Middle frontal gyrus (tissue), 1 donor: ENCODE data around the gene FUT9.
A peak's percentile ranks its signal among the peaks of the same experiment; 100 is the strongest.

Experiments
- DNase-seq: peaks from one replicate; pipeline ENCODE4 v3.0.0-alpha.2; 2015; ENCODE audit warnings: low spot score; ENCODE audit errors: extremely low spot score

FUT9 gene

DNA sequence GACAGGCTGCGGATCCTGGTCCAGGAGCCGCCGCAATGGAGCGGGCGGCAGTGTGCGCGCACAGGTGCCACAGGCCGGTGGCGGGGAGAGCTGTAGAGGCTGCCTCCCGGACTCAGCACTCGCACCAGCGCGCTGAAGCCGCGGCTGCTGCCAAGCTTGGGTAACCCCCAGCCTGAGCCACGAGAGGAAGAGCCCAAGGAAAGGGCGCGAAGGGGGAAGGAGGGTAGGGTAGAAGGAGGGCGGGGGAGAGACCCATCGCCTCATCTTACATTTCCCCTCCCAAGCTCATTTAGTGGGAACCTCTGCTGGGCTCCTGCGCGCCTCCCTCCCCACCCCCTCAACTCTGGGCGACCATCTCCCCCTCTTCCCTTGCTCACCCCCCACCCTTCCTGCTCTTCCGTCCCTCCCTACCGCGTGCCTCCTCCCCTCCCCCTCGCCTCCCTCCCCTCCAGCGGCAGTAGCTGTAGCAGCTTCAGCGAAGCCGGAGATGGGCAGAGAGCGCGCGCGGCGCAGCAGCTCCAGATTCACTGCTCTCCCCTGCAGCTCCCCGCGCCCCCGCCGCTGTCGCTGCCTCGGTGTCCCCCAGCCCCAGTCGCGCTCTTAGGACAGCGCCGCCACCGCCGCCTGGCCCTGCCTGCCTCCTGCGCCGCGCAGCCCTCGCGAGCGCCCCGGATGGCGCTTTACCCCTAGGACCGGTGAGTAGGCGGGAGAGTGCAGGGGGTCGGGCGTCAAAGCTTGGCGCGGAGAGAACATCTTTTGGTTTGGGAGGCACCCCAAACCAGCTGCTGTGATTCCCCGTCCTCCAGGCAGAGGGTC is at the start of gene FUT9:
Gene FUT9, plus strand, starts transcription at position 457 of the 816 bp plus-strand sequence. CDS start 187,182 bp downstream, outside the sequence.
- peak; percentile 66 for DNase-seq

- DNase-seq: no peak
These were observed 48.2 kb upstream of the FUT9 start for GRCh38 chr6:95967594-95967993.

- no peak for DNase-seq
These were observed 41.8 kb upstream of the FUT9 start for GRCh38 chr6:95973976-95974375.

- no peak for DNase-seq
These were observed 37.5 kb upstream of the FUT9 start for GRCh38 chr6:95978230-95978629.

- DNase-seq: no peak
These were observed 23.9 kb upstream of the FUT9 start for GRCh38 chr6:95991906-95992305.

DNA sequence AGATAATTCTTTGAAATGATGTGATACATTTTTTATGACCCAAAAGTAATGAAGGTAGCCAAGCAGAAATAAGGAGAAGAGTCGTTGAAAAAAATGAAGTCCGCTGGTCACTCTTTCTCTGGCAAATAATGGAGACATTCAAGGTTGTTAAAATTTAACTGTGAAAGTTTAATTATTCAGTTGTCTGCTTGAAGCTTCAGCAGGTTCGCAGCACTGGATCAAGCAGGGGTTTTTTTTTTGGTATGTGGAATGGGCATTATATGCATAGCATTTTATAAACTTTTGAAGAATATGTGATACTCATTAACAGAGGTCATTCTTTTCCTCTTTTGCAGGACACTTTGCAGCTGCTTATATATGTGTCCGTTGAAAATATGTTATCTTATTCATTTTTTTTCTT is 21.6 kb upstream of the FUT9 start:
- no peak for DNase-seq

- DNase-seq: no peak
These were observed 17.6 kb upstream of the FUT9 start for GRCh38 chr6:95998133-95998532.

- DNase-seq: no peak
These were observed 13.7 kb upstream of the FUT9 start for GRCh38 chr6:96001891-96002575.

DNA sequence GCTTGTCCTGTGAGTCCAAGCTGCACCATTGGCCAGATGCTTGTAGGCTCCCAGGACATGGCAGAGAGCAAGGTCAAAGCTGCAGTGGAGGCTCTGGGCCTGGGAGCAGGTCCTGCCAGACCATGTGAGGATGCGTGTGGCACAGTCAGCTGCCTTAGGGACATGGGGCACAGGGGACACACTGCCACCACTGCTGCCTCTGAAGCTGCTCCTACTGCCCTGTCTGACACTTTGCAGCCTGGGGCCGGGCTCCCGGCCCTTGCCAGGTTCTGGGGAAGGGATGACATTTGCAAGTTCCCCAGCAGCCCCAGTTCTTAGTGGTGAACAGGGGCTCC is 13.2 kb upstream of the FUT9 start:
- no peak for DNase-seq

- DNase-seq: no peak
These were observed 12.9 kb upstream of the FUT9 start for GRCh38 chr6:96002912-96003311.

GRCh38 chr6:96007663-96008062 is 8.1 kb upstream of the FUT9 start:
- no peak for DNase-seq

DNA sequence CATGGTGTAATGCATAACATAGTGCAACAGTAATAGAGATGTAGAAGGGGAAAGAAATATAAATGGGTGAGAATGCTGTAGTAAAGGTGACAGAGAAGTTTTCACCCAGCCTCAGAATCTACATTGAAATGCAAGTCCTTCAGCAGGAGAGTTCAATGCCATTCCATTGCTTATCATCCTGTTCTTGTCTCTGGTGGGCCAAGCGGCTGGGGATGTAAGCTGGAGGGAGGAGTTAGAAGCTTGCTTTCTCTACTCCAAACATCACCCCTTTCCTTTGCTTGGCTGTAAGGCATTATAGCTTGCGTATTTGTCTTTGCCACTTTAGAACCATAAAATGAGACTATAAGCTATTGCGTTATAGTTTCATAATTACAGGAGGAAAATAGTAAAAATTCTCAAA is 2.2 kb upstream of the FUT9 start:
- no peak for DNase-seq

GRCh38 chr6:96014846-96015517 is 792 bp upstream of the FUT9 start:
- DNase-seq: no peak

GRCh38 chr6:96016334-96017069 is 728 bp downstream of the FUT9 start:
- no peak for DNase-seq

DNA sequence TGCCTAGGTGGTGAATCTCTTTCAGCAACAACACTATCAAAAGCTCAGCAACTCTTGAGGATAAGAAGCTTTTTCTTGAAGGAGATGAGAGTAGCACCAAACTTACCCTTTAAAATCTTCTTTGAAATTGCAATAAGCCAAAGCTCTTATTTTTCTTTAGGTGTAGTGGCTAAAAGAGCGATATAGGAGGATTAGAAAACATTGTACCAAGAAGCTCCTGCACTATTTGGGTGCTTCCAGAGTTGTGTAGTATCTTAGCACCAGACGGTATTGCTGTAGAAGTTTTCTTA is 1.2 kb downstream of the FUT9 start:
- no peak for DNase-seq

DNA sequence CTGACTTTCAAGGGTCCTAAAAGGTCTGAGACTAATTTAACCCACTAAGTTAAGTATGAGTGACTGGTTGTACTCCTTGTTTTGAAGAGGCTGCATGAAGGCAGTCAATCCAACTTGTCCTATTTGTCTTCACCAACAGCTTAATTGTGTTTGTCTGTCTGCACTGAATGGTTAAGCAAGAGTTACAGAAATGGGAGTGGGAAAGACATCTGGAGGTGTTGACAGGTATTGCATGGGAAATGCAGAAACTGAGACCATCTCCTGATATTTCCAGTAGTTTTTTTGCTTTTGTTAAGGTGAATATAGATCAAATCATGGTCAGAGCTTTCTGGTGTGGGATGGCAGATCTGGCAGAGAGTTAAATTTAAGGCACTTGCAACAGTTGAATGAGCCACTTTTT is 6.5 kb downstream of the FUT9 start:
- no peak for DNase-seq

- no peak for DNase-seq
These were observed 16.9 kb downstream of the FUT9 start for GRCh38 chr6:96032661-96033060.

GRCh38 chr6:96051555-96051954 is 35.8 kb downstream of the FUT9 start:
- DNase-seq: no peak

GRCh38 chr6:96058082-96058481 is 42.3 kb downstream of the FUT9 start:
- peak; percentile 46 for DNase-seq

- DNase-seq: no peak
These were observed 43.8 kb downstream of the FUT9 start for GRCh38 chr6:96059586-96059985.

DNA sequence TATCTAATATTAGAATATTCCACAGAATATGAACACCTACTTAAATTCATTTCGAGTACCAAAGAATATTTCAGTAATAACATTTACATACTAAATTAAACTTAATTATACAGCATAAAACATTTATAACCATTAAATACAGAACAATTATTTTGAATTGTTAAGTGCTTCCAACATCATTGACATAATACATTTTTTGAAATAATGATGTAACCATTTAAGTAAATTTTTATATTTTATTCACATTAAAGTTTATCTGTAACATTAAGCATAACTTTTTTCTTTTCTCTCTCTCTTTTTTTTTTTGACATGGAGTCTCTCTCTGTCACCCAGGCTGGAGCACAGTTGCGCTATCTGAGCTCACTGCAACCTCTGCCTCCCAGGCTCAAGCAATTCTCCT is 44.5 kb downstream of the FUT9 start:
- no peak for DNase-seq

- DNase-seq: no peak
These were observed 49.4 kb downstream of the FUT9 start for GRCh38 chr6:96065213-96065612.
